Measurements from ENCODE around the gene WNT9A. TPM values are rescaled to one million over a fixed set of nuclear protein-coding genes. Genes with fewer than 3 reads are reported as not detected.

Gene WNT9A
- total RNA-seq, 1 experiment from 2014 or later = not detected

DNA sequence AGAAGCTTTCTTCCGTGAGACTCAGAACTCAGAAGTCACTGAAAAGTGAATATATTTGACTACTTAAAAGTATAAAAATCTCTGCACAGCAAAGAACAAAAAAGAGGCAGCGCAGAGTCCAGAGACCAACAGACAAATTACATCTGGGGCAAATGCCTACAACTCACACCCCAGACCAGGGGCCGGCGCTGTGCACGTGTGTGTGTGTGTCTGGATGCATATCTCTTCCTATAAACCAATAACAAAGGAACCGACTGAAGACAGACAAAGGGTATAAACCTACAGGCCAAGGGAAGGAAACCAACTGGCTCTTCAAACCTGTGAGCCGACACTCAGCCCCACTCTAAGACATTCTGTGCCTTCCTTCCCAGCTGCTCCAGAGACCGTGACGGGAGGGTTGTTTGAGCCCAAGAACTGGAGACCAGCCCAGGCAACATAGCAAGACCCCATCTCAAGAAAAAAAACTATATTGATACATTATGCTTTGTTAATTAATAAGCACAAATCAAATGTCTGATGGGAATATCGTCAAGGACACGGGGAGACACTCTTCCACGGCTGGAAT lies 18.8 kb downstream of the WNT9A start:
- no peaks in the 10 kb centered on the region for H3K36me3 ChIP-seq (ENCODE audit: insufficient read depth, low read length)
- H2AFZ ChIP-seq (ENCODE audit: low read length) = no peak overlapping the region
- no peaks in the 10 kb centered on the region for H3K9me3 ChIP-seq (ENCODE audit: low read length)
- no peaks in the 10 kb centered on the region for H4K20me1 ChIP-seq (ENCODE audit: insufficient read depth, low read depth, low read length)
- no peaks in the 10 kb centered on the region for H3K79me2 ChIP-seq (ENCODE audit: low read length)
- H3K9ac ChIP-seq (ENCODE audit: low read length) = no peak overlapping the region
- no peak overlapping the region for H3K4me2 ChIP-seq (ENCODE audit: low read depth, low read length, poor library complexity, severe bottlenecking)
- H3K4me1 ChIP-seq (ENCODE audit: low read length) = no peaks in the 10 kb centered on the region
- no peak for DNase-seq
- H3K9me2 ChIP-seq (replicated peaks; ENCODE audit: insufficient read depth, low read length) = no peaks in the 10 kb centered on the region
- H3K4me3 ChIP-seq (ENCODE audit: low read length) = no peak overlapping the region
- no peaks in the 10 kb centered on the region for H3K27me3 ChIP-seq (ENCODE audit: low read length)
- H3K27ac ChIP-seq (ENCODE audit: low read length) = no peak overlapping the region

DNA sequence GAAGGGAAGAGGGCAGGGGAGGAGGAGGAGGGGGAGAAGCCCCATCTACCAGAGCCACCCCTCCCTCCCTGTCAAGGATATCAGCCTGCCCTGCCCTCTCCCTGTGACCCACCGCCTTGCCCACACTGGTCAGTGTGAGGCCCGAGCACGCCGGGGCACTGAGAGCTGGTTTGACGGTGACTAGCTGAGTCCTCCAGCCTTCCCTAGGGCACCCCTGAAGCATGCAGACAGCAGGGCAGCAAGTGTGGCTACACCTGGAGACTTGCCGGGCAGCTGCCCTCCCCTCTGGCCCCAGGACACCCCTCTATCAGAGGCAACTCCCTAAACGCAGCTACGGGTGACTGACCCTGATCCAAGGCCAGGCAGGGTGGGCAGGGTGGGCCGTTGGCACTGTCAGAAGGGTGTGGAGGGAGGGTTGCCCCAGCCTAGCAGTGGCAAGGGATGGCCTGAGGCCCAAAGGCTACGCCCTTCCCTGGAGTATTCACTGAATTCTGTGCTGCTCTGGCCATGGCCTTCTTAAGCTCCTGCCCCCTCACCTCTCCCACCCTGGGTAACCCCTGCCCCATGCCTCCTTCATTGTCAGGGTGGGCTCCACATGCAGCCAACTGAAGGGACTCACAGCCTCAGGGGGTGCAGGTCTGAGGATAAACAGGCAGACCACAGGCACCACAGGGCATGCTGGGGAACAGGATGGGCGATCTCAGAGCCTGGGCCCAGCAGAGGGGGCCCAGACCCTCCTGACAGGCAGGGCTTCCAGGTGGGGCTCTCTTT lies 19.6 kb downstream of the WNT9A start:
- H4K20me1 ChIP-seq (ENCODE audit: insufficient read depth, low read depth, low read length) = no peaks in the 10 kb centered on the region
- no peaks in the 10 kb centered on the region for H3K36me3 ChIP-seq (ENCODE audit: insufficient read depth, low read length)
- H3K4me3 ChIP-seq (ENCODE audit: low read length) = no peak overlapping the region
- no peak for DNase-seq
- H3K27ac ChIP-seq (ENCODE audit: low read length) = no peak overlapping the region
- no peaks in the 10 kb centered on the region for H3K9me3 ChIP-seq (ENCODE audit: low read length)
- H3K9ac ChIP-seq (ENCODE audit: low read length) = no peak overlapping the region
- H3K4me2 ChIP-seq (ENCODE audit: low read depth, low read length, poor library complexity, severe bottlenecking) = no peak overlapping the region
- no peaks in the 10 kb centered on the region for H3K9me2 ChIP-seq (replicated peaks; ENCODE audit: insufficient read depth, low read length)
- H2AFZ ChIP-seq (ENCODE audit: low read length) = no peak overlapping the region
- no peaks in the 10 kb centered on the region for H3K4me1 ChIP-seq (ENCODE audit: low read length)
- no peaks in the 10 kb centered on the region for H3K79me2 ChIP-seq (ENCODE audit: low read length)
- H3K27me3 ChIP-seq (ENCODE audit: low read length) = no peaks in the 10 kb centered on the region

DNA sequence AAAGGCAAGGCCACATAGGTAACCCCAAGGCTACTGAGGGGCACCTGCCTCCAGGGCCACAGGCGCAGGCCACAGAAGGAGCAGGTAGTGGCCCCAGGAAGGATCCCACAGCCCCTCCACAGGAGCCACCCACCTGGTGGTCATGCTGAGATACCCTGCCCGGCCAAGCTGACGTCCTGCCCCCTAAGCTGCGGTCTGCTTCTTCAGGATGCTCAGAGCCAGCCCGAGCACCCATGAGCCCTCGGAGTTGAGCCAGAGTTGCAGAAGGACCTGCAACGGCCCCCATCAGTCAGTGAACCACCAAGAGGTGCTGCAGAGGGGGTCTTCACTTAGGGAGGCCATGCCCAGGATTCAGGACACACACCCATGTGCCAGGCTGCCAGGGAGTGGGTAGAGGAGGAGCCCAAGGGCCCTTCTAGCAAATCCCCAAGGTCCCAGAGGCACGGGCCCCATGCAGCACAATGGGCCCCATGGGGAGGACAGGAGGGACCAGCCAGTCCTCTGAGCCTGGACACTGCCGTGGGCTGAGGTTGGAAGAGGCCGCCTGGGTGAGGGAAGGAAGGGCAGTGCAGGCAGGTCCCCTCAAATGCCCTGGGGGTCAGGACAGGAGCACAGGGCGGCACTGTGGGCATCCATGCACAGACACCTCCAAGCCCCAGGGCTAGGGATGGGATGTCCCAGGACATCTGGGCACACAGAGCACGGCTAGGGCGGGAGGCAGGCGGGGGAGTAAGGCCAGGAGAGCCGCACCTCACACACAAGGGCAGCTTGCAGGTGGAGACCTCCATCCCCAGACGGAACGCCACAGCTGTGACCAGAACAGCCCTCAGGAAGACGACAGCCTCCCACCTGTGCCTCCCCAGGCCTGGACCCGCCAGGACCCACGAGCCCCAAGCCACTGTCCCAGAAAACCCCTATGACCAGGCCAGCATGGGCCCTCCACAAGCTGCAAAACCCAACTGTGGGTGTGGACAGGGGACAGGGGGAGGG lies 20.5 kb downstream of the WNT9A start:
- Histone ChIP-seq H3K27ac (ENCODE audit: low read length) (no peak overlapping the region), H3K27me3 (ENCODE audit: low read length) (no peaks in the 10 kb centered on the region), H3K4me2 (ENCODE audit: low read depth, low read length, poor library complexity, severe bottlenecking) (no peak overlapping the region), H3K9me3 (ENCODE audit: low read length) (no peaks in the 10 kb centered on the region), H3K36me3 (ENCODE audit: insufficient read depth, low read length) (no peaks in the 10 kb centered on the region), H3K9me2 (replicated peaks; ENCODE audit: insufficient read depth, low read length) (no peaks in the 10 kb centered on the region), H3K4me1 (ENCODE audit: low read length) (no peaks in the 10 kb centered on the region), H3K79me2 (ENCODE audit: low read length) (no peaks in the 10 kb centered on the region), H2AFZ (ENCODE audit: low read length) (no peak overlapping the region), H3K9ac (ENCODE audit: low read length) (no peak overlapping the region), H4K20me1 (ENCODE audit: insufficient read depth, low read depth, low read length) (no peaks in the 10 kb centered on the region), H3K4me3 (ENCODE audit: low read length) (no peak overlapping the region)
- no peak for DNase-seq

DNA sequence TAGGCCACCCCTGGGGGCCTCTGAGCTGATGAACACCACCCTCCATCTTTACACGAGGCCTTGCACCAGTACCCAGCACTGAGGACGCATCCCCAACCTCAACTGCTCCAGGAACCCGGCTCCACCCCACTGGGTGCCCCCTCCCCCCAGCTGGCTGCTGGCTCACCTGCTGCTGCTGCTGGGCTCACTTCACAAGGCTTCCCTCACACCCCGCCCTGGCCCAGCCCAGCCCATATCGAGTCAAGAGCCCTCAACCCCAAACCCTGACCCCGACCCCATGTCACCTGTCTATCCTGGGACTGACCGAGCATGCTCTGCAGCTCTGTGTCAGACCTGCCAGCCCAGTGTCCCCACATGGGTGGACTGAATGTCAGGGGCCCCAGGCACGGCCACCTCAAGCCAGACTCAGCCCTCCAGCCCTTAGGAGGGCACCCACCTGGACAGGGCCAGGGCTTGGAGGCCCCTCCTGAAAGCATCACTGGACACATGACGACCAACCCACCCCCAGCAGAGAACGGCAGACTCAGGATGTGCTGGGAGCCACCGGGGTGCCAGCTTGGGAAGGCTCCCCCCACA lies 21.4 kb downstream of the WNT9A start:
- H4K20me1 ChIP-seq (ENCODE audit: insufficient read depth, low read depth, low read length) = no peaks in the 10 kb centered on the region
- H3K79me2 ChIP-seq (ENCODE audit: low read length) = no peaks in the 10 kb centered on the region
- H3K4me1 ChIP-seq (ENCODE audit: low read length) = no peaks in the 10 kb centered on the region
- H3K9ac ChIP-seq (ENCODE audit: low read length) = no peak overlapping the region
- H3K4me3 ChIP-seq (ENCODE audit: low read length) = no peak overlapping the region
- no peaks in the 10 kb centered on the region for H3K9me3 ChIP-seq (ENCODE audit: low read length)
- H3K27me3 ChIP-seq (ENCODE audit: low read length) = no peaks in the 10 kb centered on the region
- no peaks in the 10 kb centered on the region for H3K9me2 ChIP-seq (replicated peaks; ENCODE audit: insufficient read depth, low read length)
- H3K4me2 ChIP-seq (ENCODE audit: low read depth, low read length, poor library complexity, severe bottlenecking) = no peak overlapping the region
- H3K27ac ChIP-seq (ENCODE audit: low read length) = no peak overlapping the region
- no peaks in the 10 kb centered on the region for H3K36me3 ChIP-seq (ENCODE audit: insufficient read depth, low read length)
- DNase-seq = no peak
- no peak overlapping the region for H2AFZ ChIP-seq (ENCODE audit: low read length)

DNA sequence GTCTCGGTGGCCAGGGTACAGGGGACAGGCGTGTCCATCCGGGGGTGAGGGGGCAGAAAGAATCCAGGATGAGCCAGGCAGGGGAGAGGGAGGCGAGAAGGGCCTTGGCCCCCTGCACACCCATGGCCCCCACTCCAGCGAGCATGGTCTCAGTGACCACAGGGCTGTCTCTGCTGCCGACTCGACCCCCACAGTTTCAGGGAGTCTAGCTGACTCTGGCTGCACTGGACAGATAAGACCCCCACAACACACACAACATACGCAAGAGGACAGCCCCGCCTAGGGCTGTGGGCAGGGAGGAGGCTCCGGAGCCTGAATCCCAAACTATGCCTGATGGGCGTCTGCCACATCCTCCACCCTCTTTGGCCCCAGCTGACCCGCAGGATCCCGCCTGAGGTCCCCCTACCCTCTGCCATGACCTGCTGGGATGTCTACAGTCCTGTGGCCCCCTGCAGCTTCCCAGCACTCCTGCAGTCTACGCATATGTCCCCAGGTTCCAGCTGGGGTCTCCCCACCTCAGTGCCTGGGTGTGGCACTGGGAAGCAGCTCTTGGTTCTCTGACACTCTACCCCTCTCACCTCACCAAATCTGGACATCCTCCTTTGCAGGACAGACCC lies 22.0 kb downstream of the WNT9A start:
- H3K4me3 ChIP-seq (ENCODE audit: low read length) = no peak overlapping the region
- H3K9ac ChIP-seq (ENCODE audit: low read length) = no peak overlapping the region

DNA sequence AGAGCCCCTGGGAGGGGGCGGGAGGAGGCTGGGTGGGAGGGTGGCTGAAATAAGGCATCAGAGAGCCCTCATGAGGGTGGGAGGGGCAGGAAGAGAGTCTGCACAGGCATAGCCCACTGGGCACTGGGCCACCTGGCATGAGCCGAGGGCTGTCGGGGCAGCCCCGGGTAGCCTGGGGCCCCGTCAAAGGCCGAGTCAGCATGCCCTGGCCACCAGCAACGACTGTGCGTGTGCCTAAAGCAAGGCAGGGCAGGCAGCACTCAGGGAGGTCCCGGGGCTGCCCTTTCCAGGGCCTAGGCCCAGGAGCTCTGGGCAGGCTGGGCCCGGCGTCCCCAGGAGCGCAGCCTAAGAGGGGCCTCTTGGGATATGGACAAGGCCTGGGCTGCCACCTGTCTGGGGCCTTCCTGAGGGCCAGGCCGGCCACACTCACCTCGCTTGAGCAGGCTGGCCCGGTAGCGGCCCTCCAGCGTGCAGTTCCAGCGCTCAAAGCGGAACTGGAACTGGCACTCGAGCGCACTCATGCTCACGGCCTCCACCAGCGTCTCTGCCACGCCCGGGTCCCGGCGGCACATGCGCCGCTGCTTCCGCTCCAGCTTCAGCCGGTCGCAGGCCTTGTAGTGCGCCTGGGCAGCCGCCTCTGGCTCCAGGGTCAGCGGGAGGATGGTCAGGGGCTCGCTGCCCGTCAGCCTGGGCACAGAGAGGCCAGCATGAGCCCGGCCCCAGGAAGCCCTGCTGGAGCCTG lies 22.7 kb downstream of the WNT9A start:
- Histone ChIP-seq H3K9me3 (ENCODE audit: low read length) (no peaks in the 10 kb centered on the region), H3K4me1 (ENCODE audit: low read length) (no peaks in the 10 kb centered on the region), H3K9ac (ENCODE audit: low read length) (no peak overlapping the region), H3K27me3 (ENCODE audit: low read length) (no peaks in the 10 kb centered on the region), H3K36me3 (ENCODE audit: insufficient read depth, low read length) (no peaks in the 10 kb centered on the region), H2AFZ (ENCODE audit: low read length) (no peak overlapping the region), H3K4me3 (ENCODE audit: low read length) (no peak overlapping the region), H3K9me2 (replicated peaks; ENCODE audit: insufficient read depth, low read length) (no peaks in the 10 kb centered on the region), H3K4me2 (ENCODE audit: low read depth, low read length, poor library complexity, severe bottlenecking) (no peak overlapping the region), H4K20me1 (ENCODE audit: insufficient read depth, low read depth, low read length) (no peaks in the 10 kb centered on the region), H3K27ac (ENCODE audit: low read length) (no peak overlapping the region), H3K79me2 (ENCODE audit: low read length) (no peaks in the 10 kb centered on the region)
- no peak for DNase-seq

More for the DNA sequence above, 22.0 kb downstream of the WNT9A start:
- H3K9me3 ChIP-seq (ENCODE audit: low read length) = no peaks in the 10 kb centered on the region
- no peak overlapping the region for H3K4me2 ChIP-seq (ENCODE audit: low read depth, low read length, poor library complexity, severe bottlenecking)
- H3K27me3 ChIP-seq (ENCODE audit: low read length) = no peaks in the 10 kb centered on the region
- H3K9me2 ChIP-seq (replicated peaks; ENCODE audit: insufficient read depth, low read length) = no peaks in the 10 kb centered on the region
- no peaks in the 10 kb centered on the region for H4K20me1 ChIP-seq (ENCODE audit: insufficient read depth, low read depth, low read length)
- H3K4me1 ChIP-seq (ENCODE audit: low read length) = no peaks in the 10 kb centered on the region
- no peak overlapping the region for H2AFZ ChIP-seq (ENCODE audit: low read length)
- no peak for DNase-seq
- no peaks in the 10 kb centered on the region for H3K36me3 ChIP-seq (ENCODE audit: insufficient read depth, low read length)
- no peak overlapping the region for H3K27ac ChIP-seq (ENCODE audit: low read length)
- H3K79me2 ChIP-seq (ENCODE audit: low read length) = no peaks in the 10 kb centered on the region

DNA sequence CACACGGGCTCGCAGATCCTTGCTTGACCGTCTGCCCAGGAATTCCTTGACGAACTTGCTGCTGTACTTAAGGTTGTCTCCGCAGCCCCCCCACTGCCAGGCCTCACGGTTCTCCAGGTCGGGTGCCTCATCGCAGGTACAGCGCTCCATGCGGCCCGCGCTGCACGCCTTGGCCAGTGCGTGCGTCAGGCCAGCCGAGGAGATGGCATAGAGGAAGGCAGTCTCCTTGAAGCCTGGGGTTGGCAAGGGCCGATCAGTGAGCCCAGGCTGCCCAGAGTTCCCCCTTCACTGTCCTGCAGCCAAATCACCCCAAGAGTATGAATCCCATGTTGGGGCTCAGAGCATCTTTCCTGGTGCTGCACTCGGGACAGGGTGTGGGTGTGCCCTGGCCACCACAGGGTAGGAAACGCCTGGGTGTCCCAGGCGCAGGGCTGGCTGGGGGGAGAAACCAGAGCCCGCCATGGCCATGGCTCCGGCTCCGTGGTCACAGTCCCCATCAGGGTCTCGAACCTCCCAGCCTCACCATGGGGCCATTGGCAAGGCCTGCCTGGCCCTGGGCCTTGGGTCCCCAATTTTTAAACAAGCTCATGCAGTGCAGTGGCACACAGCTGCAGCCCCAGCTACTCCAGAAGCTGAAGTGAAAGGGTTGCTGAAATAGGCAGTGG lies 23.4 kb downstream of the WNT9A start:
- no peak for DNase-seq
- Histone ChIP-seq H3K79me2 (ENCODE audit: low read length) (no peaks in the 10 kb centered on the region), H3K36me3 (ENCODE audit: insufficient read depth, low read length) (no peaks in the 10 kb centered on the region), H3K4me2 (ENCODE audit: low read depth, low read length, poor library complexity, severe bottlenecking) (no peak overlapping the region), H2AFZ (ENCODE audit: low read length) (no peak overlapping the region), H3K4me3 (ENCODE audit: low read length) (no peak overlapping the region), H3K9me2 (replicated peaks; ENCODE audit: insufficient read depth, low read length) (no peaks in the 10 kb centered on the region), H4K20me1 (ENCODE audit: insufficient read depth, low read depth, low read length) (no peaks in the 10 kb centered on the region), H3K4me1 (ENCODE audit: low read length) (no peaks in the 10 kb centered on the region), H3K27me3 (ENCODE audit: low read length) (no peaks in the 10 kb centered on the region), H3K9me3 (ENCODE audit: low read length) (no peaks in the 10 kb centered on the region), H3K27ac (ENCODE audit: low read length) (no peak overlapping the region), H3K9ac (ENCODE audit: low read length) (no peak overlapping the region)

All from Karpas-422 (cell line).